GM21515 (cell line): ENCODE data around the gene RGS6.

Experiments used
- ATAC-seq: cut with Tn5 transposase; IDR thresholded peaks from one replicate; pipeline ENCODE4 v1.9.1; 2021; ENCODE audit not compliant: unreplicated experiment

Gene RGS6

GRCh38 chr14:72063761-72064282 lies 131.6 kb downstream of the RGS6 start:
- ATAC-seq, result no peak

DNA sequence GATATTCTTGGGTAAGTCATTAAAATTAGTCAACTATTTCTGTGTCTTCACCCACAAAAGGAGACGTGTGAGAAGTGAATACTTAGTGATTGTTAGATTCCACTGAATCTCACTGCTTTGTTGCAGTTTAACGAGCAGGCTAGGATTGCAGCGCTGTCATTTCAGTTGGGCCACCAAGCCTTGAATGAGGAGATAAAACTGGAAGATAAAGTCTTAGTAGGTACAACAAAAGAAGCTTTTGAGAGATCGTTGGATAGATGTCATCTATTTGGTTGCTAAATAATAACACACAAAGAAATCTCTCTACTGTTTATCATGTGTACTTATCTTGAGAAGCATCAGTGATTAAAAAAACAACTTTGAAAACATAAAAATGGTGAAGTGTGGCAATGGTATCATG lies 132.3 kb downstream of the RGS6 start:
- ATAC-seq, result no peak

DNA sequence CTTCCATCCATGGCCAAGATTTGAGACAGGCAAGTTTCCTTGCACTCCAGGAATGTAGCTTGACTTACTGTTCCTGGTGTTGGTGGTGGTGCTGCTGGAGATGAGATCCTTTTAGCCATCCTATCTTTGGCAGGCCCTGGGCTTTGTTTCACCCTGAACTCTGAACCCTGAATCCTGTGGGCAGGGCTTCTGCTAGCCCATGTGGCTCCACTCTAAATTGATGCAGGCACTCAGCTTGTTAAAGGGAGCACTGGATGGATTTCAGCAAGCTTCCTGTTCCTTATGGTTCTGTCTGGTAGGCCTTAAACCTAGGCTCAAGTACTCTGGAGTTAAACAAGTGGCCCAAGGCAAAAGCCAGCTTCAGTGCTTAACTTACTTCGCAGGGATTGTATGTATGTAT lies 138.2 kb downstream of the RGS6 start:
- no peak for ATAC-seq

GRCh38 chr14:72075649-72076334 lies 143.6 kb downstream of the RGS6 start:
- ATAC-seq, result no peak

GRCh38 chr14:72081137-72081536 lies 148.9 kb downstream of the RGS6 start:
- no peak for ATAC-seq

DNA sequence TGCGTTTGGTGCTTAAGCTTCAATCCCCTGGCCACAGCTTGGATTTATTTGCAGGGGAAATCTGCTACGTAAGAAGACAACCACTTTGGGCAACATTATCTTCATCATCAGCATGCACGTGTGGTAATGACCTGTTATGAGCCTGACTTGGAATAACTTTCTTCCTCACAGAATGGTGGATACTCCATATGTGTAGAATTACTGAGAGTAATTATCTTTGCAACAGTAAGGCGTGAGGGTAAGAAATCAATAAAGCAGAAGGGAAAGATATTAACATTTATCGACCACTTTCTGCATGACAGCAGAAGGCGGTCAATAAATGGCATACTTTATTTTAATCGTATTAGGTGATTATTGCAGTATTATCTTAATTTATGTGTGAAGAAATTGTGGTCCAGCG lies 152.7 kb downstream of the RGS6 start:
- ATAC-seq, result no peak

- ATAC-seq, result no peak
These were observed 157.4 kb downstream of the RGS6 start for GRCh38 chr14:72089625-72090024.

DNA sequence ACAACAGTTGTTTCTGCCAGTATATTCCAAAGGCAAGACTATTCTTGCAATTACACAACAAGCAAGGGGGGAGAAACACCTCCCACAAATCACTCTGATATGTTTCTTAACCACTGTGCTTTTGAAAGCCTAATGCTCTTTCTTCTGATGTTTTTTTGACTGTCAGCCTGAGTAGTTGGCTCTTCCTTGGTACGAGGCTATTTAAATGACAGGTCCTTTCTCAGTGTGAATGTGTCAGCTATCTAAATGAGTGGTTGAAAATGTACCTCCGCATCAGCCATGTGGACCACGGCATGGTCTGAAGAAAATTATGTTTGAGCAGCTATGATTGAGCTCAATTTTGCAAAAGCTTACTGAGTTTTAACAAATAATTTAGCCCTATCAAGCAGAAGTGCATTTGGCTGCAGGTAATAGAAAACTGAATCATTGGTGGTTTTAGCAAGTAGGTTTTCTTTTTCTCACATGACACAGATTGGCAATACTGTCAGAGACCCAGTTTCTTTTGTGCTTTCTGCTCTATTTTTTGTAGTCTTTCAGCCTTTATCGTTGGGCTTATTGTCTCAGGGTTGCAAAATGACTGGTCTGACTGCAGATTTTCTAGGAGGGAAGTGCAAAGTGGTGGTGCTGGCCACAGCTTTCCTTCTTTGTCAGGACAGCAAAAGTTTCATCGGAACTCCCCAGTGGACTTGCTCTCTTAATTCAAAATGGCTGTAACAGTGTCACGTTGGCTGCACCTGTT lies 162.8 kb downstream of the RGS6 start:
- no peak for ATAC-seq

DNA sequence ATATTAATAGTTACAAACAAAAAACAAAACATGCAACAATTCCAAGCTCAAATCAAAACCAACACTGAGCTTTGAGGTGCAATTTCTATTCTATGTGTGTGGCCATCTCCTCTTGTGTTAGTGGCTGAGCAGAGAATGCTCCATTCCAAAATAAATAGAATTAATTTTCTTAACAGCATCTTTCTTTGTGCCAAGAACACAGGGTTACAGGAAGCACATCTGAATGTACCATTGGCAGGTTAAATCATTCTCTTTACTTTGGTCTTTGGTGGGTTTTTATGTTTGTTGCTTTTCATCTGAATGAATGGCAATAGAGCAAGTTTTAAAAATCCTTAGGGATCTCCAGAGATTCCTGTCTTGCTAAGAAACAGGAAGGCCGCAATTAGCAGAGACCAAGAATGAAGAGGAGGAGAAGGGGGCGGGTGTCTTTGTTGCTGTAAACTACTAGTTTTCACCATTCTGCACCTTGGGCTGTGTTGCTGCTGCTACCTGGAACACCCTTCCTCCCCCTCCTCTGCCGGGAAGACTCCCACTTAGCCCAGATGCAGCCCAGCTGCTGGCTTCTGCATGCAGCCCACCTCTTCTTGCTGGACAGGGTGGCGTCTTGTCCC lies 165.0 kb downstream of the RGS6 start:
- ATAC-seq, result no peak

DNA sequence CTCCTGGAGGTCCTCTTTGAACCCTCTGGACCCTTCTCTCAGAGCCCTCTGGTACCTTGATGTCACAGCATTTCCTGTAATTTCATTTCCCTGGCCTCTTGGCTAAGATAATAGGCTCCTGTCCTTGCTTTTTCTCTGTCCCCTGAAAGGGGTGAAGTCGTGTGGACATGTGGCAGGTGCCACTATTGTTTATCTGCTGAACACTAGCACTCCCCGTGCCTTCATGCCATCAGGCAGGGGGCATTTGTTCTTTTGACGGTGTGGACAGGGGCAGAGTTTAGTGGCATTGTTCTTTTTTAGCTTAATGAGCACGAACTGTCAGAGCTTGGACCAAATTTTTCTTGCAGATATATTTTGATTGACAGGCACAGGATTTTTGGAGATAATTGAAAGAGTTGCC lies 166.0 kb downstream of the RGS6 start:
- no peak for ATAC-seq

GRCh38 chr14:72099566-72099965 lies 167.3 kb downstream of the RGS6 start:
- ATAC-seq, result no peak

- ATAC-seq, result no peak
These were observed 171.9 kb downstream of the RGS6 start for GRCh38 chr14:72104011-72104613.

GRCh38 chr14:72111911-72112310 lies 179.7 kb downstream of the RGS6 start:
- ATAC-seq, result no peak

- ATAC-seq, result no peak
These were observed 186.6 kb downstream of the RGS6 start for GRCh38 chr14:72118841-72119240.

DNA sequence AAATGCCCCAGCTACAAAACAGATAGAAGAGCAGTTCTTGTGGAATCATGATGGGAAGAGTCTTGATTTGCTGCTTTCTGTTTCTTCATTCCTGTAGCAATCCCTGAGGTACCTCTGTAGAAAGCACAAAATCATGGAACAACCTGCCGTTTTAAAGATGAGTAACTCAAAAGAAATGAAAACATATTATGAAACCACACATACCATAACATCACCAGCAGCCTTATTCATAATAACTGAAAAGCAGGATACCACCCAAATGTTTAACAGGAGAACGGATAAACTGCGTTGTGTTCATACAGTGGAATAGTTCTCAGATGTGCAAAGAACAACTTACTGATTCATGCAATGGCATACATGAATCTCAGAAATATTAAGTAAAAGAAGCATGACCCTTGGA lies 188.1 kb downstream of the RGS6 start:
- ATAC-seq, result no peak

GRCh38 chr14:72123755-72124154 lies 191.5 kb downstream of the RGS6 start:
- ATAC-seq, result no peak

DNA sequence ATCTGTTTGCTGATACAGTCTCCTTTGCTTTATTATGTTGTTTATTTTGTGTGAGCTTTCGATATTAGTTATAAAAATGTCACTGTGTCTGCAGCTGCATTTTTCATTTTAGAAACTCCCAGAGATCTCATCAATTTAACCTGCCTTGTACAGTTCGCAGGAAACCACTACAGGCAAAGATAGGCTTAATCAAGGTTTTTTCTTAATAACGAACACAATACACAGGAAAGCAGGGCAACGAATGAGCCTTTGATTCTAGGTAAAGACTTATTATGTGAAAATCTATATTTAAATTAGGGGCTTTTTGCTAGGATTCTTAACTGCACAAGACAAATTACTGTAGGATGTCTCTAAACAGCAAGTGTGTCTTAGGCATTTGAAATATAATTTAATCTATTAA lies 191.9 kb downstream of the RGS6 start:
- no peak for ATAC-seq

DNA sequence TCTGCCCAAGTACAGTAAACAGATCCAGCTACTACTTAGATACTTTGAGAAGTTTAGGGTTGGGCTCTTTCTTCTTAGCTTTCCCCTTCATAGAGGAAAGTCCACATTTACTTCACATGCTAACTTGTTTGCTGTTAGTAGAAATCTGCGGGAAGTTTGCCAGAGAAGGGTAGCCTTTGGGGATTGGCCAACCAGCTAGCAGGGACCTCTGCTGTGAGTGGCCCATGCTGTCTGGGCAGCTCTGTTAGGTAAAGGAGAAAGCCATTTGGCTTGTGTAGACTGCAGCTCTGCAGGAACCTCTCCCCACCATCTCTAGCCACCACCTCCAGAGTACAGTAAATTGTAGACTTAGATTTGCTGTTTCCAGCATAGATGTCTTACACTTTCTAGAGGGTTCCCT lies 193.9 kb downstream of the RGS6 start:
- no peak for ATAC-seq

- no peak for ATAC-seq
These were observed 194.3 kb downstream of the RGS6 start for GRCh38 chr14:72126561-72126960.

GRCh38 chr14:72128629-72129028 lies 196.4 kb downstream of the RGS6 start:
- no peak for ATAC-seq

DNA sequence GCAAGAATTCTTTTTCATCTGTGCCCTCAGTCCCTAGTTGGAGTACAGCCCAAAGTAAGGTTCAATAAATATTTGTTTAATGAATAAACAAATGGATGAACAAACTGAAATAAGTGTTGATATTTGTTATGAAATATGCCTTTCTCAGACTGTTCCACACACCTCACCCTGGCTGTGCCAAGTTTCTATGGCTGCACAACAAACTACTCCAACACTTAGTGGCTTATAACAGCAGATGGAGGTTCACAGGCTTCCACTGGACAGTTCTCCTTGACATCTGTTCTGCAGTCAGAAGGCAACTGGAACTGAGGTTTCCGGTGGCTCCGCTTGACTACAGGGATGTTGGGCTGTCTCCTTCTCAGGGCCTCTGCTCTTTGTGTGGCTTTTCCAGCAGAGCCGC lies 197.1 kb downstream of the RGS6 start:
- ATAC-seq, result no peak

GRCh38 chr14:72141084-72141483 lies 208.9 kb downstream of the RGS6 start:
- no peak for ATAC-seq
